ENCODE measurements around the gene STK16. TPM values are rescaled to one million over a fixed set of nuclear protein-coding genes. Genes with fewer than 3 reads are reported as not detected.

The STK16 gene
- total and polyA plus RNA-seq, 2 of the 13 experiments (the other 11 are each of a cell fraction or from before 2014, with no cell fraction given) = 28.0 to 50.9 TPM

DNA sequence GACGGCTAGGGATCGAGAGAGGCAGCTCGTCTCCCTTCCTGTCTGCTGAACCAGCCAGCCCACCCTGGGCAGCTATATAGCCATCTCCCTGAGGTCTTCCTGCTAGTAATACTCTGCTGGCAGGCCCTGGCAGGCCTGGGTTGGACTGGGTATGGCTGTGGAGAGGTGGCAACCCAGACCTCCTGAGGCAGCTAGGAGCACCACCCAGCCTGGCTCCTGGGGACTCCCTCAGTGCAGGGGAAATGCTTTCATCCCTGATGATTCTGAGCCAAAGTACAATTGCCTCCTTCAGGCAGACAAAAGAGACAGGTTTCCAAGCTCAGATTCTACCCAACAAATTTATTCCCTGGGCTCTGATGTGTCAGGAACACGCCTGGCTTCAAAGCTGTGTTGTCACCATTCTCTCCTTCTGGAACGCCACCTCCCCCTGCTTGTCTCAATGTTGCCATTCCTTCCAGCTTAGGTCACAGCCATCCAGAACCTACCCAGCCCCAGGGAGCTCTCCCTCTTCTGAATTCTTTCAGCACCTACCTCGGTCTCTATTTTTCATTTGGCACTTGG is 29.2 kb downstream of the STK16 start (continued):
- TF ChIP-seq, protein P1, sequence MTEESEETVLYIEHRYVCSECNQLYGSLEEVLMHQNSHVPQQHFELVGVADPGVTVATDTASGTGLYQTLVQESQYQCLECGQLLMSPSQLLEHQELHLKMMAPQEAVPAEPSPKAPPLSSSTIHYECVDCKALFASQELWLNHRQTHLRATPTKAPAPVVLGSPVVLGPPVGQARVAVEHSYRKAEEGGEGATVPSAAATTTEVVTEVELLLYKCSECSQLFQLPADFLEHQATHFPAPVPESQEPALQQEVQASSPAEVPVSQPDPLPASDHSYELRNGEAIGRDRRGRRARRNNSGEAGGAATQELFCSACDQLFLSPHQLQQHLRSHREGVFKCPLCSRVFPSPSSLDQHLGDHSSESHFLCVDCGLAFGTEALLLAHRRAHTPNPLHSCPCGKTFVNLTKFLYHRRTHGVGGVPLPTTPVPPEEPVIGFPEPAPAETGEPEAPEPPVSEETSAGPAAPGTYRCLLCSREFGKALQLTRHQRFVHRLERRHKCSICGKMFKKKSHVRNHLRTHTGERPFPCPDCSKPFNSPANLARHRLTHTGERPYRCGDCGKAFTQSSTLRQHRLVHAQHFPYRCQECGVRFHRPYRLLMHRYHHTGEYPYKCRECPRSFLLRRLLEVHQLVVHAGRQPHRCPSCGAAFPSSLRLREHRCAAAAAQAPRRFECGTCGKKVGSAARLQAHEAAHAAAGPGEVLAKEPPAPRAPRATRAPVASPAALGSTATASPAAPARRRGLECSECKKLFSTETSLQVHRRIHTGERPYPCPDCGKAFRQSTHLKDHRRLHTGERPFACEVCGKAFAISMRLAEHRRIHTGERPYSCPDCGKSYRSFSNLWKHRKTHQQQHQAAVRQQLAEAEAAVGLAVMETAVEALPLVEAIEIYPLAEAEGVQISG (CRISPR knock-in tag; IDR thresholded peaks at IDR 0.05) = 0 out of 2 replicates have a peak, but pooled peaks have one; percentile 18
- no peak for TF ChIP-seq FOXO1 (CRISPR knock-in tag; IDR thresholded peaks at IDR 0.05)
- no peak for TF ChIP-seq ZSCAN22 (CRISPR knock-in tag; IDR thresholded peaks at IDR 0.05)
- TF ChIP-seq ZBTB21 (CRISPR knock-in tag; IDR thresholded peaks at IDR 0.05) = no peak
- TF ChIP-seq, protein P2, sequence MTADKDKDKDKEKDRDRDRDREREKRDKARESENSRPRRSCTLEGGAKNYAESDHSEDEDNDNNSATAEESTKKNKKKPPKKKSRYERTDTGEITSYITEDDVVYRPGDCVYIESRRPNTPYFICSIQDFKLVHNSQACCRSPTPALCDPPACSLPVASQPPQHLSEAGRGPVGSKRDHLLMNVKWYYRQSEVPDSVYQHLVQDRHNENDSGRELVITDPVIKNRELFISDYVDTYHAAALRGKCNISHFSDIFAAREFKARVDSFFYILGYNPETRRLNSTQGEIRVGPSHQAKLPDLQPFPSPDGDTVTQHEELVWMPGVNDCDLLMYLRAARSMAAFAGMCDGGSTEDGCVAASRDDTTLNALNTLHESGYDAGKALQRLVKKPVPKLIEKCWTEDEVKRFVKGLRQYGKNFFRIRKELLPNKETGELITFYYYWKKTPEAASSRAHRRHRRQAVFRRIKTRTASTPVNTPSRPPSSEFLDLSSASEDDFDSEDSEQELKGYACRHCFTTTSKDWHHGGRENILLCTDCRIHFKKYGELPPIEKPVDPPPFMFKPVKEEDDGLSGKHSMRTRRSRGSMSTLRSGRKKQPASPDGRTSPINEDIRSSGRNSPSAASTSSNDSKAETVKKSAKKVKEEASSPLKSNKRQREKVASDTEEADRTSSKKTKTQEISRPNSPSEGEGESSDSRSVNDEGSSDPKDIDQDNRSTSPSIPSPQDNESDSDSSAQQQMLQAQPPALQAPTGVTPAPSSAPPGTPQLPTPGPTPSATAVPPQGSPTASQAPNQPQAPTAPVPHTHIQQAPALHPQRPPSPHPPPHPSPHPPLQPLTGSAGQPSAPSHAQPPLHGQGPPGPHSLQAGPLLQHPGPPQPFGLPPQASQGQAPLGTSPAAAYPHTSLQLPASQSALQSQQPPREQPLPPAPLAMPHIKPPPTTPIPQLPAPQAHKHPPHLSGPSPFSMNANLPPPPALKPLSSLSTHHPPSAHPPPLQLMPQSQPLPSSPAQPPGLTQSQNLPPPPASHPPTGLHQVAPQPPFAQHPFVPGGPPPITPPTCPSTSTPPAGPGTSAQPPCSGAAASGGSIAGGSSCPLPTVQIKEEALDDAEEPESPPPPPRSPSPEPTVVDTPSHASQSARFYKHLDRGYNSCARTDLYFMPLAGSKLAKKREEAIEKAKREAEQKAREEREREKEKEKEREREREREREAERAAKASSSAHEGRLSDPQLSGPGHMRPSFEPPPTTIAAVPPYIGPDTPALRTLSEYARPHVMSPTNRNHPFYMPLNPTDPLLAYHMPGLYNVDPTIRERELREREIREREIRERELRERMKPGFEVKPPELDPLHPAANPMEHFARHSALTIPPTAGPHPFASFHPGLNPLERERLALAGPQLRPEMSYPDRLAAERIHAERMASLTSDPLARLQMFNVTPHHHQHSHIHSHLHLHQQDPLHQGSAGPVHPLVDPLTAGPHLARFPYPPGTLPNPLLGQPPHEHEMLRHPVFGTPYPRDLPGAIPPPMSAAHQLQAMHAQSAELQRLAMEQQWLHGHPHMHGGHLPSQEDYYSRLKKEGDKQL (CRISPR knock-in tag; IDR thresholded peaks at IDR 0.05; ENCODE audit: low read depth) = no peak
- TF ChIP-seq ZNF777 (CRISPR knock-in tag; IDR thresholded peaks at IDR 0.05) = no peak
- TF ChIP-seq ZNF331 (CRISPR knock-in tag; IDR thresholded peaks at IDR 0.05) = no peak
- TF ChIP-seq, protein P3, sequence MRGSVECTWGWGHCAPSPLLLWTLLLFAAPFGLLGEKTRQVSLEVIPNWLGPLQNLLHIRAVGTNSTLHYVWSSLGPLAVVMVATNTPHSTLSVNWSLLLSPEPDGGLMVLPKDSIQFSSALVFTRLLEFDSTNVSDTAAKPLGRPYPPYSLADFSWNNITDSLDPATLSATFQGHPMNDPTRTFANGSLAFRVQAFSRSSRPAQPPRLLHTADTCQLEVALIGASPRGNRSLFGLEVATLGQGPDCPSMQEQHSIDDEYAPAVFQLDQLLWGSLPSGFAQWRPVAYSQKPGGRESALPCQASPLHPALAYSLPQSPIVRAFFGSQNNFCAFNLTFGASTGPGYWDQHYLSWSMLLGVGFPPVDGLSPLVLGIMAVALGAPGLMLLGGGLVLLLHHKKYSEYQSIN (CRISPR knock-in tag; IDR thresholded peaks at IDR 0.05; ENCODE audit: borderline replicate concordance) = no peak
- TF ChIP-seq, protein P4, sequence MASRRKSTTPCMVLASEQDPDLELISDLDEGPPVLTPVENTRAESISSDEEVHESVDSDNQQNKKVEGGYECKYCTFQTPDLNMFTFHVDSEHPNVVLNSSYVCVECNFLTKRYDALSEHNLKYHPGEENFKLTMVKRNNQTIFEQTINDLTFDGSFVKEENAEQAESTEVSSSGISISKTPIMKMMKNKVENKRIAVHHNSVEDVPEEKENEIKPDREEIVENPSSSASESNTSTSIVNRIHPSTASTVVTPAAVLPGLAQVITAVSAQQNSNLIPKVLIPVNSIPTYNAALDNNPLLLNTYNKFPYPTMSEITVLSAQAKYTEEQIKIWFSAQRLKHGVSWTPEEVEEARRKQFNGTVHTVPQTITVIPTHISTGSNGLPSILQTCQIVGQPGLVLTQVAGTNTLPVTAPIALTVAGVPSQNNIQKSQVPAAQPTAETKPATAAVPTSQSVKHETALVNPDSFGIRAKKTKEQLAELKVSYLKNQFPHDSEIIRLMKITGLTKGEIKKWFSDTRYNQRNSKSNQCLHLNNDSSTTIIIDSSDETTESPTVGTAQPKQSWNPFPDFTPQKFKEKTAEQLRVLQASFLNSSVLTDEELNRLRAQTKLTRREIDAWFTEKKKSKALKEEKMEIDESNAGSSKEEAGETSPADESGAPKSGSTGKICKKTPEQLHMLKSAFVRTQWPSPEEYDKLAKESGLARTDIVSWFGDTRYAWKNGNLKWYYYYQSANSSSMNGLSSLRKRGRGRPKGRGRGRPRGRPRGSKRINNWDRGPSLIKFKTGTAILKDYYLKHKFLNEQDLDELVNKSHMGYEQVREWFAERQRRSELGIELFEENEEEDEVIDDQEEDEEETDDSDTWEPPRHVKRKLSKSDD (CRISPR knock-in tag; IDR thresholded peaks at IDR 0.05; ENCODE audit: low read depth) = no peak
- TF ChIP-seq, protein P5, sequence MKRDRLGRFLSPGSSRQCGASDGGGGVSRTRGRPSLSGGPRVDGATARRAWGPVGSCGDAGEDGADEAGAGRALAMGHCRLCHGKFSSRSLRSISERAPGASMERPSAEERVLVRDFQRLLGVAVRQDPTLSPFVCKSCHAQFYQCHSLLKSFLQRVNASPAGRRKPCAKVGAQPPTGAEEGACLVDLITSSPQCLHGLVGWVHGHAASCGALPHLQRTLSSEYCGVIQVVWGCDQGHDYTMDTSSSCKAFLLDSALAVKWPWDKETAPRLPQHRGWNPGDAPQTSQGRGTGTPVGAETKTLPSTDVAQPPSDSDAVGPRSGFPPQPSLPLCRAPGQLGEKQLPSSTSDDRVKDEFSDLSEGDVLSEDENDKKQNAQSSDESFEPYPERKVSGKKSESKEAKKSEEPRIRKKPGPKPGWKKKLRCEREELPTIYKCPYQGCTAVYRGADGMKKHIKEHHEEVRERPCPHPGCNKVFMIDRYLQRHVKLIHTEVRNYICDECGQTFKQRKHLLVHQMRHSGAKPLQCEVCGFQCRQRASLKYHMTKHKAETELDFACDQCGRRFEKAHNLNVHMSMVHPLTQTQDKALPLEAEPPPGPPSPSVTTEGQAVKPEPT (CRISPR knock-in tag; IDR thresholded peaks at IDR 0.05; ENCODE audit: low read depth) = no peak
- no peak for TF ChIP-seq ZNF180 (CRISPR knock-in tag; IDR thresholded peaks at IDR 0.05; ENCODE audit: borderline replicate concordance, low read depth)
